GM19023 (cell line): ENCODE data around the gene SAMD4B.
A peak's percentile ranks its signal among the peaks of the same experiment; 100 is the strongest.
"Not testable (repeated sequence)": the region's sequence is repeated elsewhere in the genome, so short reads cannot be mapped to it uniquely, and the experiment has no call there.

Source experiments
- ATAC-seq: cut with Tn5 transposase; IDR thresholded peaks from one replicate; pipeline ENCODE4 v1.9.1; 2021; ENCODE audit warnings: mild to moderate bottlenecking, moderate library complexity; ENCODE audit not compliant: unreplicated experiment

Gene SAMD4B

GRCh38 chr19:39333507-39333906 is 8.7 kb upstream of the SAMD4B start:
- ATAC-seq = no peak

DNA sequence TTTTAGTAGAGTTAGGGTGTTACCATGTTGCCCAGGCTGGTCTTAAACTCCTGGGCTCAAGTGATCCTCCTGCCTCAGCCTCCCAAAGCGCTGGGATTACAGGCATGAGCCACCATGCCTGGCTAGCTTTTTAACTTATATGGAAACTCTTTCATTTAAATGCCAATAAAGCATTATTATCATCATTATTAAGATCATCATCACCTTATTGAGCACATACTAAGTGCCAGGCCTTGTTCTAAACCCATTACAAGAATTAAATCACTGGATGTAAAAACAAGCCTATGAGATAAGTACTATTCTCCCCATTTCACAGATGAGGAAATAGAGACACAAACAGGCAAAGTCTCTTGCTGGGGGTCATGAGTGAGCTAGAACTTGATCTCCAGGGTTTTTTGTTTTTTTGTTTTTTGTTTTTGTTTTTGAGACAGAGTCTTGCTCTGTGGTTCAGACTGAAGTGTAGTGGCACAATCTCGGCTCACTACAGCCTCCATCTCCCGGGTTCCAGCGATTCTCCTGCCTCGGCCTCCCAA is 7.7 kb upstream of the SAMD4B start:
- ATAC-seq = no peak

DNA sequence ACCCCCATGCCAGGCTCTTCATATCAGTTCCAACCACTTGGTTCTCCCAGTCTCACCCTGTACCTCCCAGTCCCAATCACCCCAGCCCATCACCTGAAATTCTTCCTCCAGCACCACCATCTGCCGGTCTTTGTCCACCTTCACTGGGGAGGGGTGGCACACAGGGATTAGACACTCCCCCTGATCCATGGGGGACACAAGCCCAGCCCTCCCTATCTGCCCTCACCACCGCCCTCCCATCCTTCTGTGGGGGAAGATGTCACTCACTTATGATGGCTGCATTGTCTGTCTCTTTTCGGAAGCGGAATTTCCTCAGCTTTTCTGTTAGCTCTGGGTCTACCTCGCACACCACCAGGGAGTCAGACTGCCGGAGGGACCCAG is 7.1 kb upstream of the SAMD4B start:
- ATAC-seq = no peak

- ATAC-seq = no peak
Observed at GRCh38 chr19:39336483-39336882, 5.7 kb upstream of the SAMD4B start.

DNA sequence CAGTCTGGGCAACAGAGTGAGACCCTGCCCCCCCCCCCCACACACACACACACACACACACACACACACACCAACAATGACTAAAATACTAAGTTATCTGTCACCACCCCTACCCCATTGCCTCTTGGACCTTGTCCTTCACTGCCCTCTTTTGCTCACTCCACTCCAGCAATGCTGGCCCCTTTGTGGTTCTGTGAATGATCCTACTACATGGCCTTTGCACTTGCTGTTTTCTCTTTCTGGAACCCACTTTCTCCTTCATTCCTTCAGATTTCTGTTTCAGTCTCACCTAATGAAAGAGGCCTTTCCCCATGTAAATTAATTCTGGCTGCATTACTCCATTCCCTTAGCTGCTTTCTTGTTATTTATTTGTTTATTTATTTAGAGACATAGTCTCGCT is 2.5 kb upstream of the SAMD4B start:
- no peak for ATAC-seq

GRCh38 chr19:39340156-39340555 is 2.1 kb upstream of the SAMD4B start:
- ATAC-seq = not testable (repeated sequence)

DNA sequence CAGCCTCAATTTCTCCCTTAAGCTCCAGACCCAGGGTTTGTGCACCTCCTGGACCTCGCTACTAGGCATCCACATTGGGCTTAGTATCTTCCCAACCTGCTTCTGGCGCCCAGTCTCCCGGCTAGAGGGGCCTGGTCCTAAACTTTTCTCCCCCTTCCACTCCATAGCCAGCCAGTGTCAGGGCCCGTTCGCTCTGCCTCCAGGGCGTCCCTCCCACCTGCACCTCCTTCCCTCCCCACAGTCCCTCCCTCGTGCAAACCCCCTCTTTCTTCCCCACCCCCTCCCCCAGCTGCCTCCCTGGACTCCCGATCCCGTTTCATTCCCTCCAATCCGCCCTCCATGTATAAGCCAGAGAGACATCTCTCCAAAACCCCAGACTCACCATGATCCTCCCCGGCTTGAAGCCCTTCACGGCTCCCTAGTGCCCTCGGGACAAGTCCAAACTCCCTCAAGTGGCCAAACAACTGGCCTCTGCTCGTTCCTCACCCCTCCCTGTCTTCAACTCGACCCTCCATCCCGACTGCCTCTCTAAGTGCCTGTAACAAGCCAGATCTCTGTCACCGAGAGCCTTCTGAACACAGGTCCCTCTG is 997 bp upstream of the SAMD4B start:
- no peak for ATAC-seq

- peak; percentile 4 for ATAC-seq
Observed at GRCh38 chr19:39342647-39343305, 555 bp downstream of the SAMD4B start.

DNA sequence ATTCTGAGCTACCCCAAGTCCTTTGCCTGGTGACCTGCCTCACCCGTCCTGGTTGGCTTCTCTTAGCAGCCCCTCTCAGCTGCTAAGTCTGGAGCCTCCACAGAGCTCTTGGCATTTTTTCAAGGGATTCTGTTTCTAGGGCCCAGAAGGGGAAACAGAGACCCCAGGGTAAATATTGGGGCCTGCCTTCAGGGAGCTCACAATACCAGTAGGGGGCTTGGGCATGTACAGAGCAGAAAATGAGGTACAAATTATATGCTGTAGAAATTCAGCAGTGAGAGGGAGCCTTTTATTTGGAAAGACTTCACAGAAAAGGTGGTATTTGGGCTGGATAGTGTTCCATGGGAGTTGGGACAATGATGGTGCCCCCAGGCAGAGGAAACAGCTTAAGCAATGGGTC is 3.7 kb downstream of the SAMD4B start:
- no peak for ATAC-seq

DNA sequence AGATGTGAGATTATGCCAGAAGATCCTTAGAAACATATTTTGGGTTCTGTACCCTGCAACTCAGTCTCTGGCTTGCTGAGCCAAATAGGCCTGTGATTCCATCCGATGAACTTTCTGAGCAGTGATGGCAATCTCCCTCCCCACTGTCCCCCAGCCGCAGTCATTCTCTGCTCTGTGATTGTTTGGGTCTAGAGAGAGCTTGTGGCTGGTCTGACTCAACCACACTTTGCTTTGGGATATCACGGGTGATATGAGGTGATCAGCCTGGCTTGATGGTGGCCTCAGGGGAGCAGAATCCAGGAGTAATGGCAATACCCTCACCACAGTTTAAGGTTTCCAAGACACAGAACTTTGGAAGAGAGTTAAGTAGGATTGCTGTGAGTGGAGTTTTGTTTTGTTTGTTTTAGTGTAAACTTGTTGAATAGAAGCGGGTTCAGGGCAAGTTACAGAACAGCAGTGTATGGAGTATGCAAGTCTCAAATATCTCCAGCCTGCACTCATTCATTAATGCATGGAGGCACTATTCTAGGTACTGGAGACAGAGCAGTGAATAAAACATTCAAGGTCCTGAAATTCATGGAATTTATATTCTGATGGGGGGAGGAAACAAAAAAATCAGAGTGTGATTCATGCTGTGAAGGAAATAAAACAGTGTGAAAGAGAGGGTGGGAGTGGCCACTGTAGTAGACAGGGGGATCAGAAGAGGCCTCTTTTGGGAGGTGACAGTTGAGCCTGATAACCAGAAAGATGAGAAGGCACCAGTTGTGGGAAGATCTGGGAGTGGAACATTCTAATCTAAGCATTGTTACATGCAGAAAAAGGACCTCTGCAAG is 5.3 kb downstream of the SAMD4B start:
- no peak for ATAC-seq

DNA sequence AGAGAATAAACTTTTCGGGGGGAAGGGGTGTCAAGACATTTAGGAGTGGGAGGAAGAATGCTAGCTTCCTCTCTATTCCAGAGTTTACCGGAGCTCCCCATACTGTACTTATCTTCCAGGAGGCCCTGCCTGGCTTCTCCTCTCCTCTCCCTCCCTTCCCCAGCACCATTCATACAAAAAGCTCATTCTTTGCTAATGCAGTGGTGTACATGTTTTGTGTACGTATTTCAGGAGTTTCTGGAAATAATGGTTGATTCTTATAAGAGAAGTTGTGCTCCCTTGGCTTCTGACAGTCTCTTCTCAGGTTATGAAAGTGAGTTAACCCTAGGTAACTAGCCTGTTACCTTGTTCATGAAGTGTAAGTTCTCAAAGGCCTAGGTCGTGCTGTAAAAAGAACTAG is 7.1 kb downstream of the SAMD4B start:
- no peak for ATAC-seq

DNA sequence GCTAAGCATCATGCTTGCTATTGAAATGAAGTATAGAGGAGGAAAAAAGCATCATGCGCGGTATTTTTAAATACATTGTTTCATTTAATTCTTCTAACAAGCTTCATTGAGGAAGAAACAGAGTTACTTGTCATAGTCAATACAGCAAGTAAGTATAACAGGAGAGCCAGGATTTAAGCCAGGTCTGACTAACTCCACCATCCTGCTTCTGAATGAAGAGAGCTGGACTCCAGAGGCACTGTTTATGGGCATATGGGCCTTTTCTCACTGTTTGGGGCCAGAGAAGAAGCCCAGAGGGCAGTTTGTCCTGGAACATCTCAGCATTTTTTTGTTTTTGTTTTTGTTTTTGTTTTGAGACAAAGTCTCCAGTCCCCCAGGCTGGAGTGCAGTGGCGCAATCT is 7.9 kb downstream of the SAMD4B start:
- ATAC-seq = no peak

DNA sequence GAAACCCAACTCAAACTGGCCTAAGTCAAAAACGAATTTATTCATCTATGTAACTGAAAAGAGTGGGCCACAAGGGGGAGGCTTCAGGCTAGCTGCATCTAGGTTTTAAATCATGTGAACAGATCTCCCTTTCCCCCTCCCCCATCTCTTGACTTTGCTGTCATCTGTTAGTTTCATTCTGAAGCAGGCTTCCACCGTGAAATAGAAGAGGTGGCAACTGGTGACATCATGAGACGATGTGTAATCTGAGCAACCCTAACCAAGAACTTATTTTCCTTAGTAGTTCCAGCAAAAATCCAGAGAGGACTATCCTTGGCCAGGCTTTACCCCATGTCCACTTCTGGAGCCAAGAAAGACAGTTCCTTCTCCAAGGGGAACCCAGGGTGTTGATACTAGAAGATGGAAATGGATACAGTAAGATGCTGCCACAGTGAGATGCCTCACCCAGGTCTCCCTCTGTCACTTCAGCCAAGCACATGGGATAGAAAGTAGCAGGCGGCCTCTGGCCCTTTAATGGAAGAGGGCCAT is 9.4 kb downstream of the SAMD4B start:
- ATAC-seq = peak; percentile 66

DNA sequence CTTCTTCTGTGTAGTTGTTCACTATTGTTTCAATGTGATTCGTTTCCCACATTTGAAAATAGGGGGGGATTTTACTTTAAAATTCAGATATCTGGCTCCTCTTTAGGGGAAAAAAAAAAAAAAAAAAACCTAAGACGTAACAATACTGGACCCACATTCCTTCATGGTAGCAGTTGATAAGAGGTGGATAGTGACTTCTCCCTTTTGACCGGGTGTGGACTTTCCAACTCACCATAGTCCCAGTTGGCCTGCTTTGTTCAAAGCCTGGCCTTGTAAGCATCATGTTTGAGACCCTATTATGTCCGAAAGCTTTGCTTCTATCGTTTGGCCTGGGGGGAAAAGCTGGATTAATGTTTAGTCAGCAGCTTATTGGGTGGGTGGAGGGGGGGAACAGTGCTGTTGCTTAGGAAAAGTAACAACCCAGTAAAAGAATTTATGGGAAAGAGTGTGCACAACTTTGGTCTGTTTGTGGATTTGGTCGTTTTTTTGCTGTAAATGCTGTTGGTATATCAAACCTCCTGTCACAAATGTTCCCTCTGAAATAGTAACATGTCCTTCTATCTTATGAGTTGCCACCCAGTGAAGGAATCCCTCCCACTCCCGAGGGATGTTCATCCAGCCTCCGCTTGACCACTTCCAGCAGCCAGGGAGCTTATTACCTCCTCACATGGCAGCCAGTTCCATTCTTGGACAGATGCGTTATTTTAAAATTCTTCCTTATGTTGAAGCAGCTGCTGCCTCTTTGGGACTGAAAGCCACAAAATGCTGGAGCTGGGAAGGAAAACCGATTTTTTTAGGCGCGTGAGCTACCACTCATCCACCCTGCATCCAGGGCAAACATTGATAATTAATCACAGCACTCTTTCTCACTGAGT is 10.4 kb downstream of the SAMD4B start:
- no peak for ATAC-seq

DNA sequence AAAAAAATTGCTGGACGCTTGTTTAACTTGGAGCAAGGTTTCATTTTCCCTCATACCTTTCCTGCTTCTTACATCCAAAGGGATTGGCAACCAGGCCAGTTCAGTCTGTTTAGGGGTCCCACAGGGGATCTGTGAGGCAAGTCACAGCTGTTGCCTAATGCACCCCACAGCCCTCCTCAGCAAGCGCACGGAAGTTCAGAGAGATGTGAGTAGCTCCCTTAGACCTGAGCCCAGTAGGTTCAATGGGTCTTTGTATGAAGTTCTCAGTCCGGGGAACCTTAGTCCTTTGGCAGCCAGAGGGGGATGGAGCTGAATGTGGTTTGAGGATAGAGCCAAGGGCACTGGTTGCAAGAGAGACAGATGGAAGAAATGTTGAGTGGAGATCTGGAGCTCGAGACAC is 13.0 kb downstream of the SAMD4B start:
- no peak for ATAC-seq

GRCh38 chr19:39356073-39356472 is 13.9 kb downstream of the SAMD4B start:
- ATAC-seq = no peak

DNA sequence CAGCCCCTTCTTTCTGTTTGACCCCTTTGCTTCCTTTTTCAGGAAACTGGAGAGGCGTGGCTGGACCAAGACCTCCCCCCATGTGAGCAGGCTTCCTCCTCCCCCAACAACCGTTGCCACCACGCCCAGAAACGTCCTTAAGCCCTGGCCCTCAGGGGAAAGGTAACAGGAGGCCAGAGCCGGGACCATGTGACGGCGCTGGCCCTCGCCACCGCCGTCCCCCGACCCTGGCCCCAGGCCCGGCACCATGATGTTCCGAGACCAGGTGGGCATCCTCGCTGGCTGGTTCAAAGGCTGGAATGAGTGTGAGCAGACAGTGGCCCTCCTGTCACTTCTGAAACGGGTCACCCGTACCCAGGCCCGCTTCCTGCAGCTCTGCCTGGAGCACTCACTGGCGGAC is 14.4 kb downstream of the SAMD4B start:
- ATAC-seq = no peak

DNA sequence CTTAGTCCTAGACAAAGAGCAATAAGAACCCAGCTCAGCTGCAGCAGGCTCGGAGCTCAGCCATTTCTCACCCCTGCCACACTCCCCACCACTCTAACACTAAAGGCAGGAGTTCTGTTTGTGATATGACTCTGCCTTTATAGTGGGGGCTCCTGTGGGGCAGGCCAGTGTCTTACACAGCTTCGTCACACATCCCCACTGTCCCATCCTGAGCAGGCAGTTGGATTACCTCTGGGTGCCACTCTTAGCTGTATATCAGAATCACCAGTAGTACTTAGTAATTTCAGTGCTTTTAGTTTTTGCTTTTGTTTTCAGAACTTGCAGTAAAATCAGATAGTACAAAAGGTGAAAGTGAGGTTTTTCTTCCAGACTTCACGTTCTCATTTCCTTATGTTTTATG is 16.8 kb downstream of the SAMD4B start:
- no peak for ATAC-seq

- no peak for ATAC-seq
Observed at GRCh38 chr19:39360599-39360998, 18.4 kb downstream of the SAMD4B start.
